Measurements from ENCODE around the gene MAB21L2.

MAB21L2 gene

DNA sequence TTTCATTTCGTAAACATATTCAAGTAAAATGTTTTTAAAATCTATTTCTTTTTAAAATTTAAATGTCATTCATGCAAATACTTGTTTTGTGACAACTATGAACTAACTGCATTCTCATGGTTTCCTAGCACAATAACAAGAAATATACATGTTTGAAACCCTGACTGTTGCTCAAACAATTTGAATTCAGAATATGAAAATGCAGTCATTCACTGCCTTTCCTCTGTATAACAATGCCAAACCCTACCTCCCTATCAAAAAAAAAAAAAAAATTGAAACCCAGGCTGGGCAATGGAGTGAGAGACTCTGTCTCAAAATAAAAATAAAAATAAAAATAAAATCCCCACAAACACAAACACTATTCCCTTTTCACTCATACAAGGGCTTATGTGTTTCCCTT is 42.1 kb downstream of the MAB21L2 start:
- no peak for DNase-seq (ENCODE audit: low spot score)
- TF ChIP-seq, protein P1, sequence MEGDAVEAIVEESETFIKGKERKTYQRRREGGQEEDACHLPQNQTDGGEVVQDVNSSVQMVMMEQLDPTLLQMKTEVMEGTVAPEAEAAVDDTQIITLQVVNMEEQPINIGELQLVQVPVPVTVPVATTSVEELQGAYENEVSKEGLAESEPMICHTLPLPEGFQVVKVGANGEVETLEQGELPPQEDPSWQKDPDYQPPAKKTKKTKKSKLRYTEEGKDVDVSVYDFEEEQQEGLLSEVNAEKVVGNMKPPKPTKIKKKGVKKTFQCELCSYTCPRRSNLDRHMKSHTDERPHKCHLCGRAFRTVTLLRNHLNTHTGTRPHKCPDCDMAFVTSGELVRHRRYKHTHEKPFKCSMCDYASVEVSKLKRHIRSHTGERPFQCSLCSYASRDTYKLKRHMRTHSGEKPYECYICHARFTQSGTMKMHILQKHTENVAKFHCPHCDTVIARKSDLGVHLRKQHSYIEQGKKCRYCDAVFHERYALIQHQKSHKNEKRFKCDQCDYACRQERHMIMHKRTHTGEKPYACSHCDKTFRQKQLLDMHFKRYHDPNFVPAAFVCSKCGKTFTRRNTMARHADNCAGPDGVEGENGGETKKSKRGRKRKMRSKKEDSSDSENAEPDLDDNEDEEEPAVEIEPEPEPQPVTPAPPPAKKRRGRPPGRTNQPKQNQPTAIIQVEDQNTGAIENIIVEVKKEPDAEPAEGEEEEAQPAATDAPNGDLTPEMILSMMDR (IDR thresholded peaks at IDR 0.05; ENCODE audit: extremely low read depth, insufficient read depth, missing control alignments), result no peak
- in situ Hi-C loops (cut with MboI; ENCODE audit: low pct_unique_long_range_greater_than_20kb, low sequenced_read_pairs, unreplicated experiment), result no loop called here

DNA sequence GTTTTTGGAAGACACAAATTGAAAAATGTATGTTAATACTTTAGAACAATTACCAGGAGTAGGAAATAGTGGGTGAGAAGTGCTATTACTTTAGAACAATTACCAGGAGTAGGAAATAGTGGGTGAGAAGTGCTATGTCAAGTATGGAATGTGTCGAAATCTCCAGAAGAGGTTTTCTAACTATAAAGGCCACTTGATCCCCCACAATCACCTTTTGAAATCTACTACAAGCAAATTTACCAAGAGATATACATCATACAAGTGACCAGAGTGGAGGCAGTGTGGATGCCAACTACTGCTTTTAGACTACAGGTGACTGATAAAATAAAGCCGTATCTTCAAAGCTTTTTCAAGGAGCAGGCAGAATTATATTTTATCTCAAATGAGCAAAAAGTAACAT is 43.1 kb downstream of the MAB21L2 start:
- DNase-seq (ENCODE audit: low spot score), result no peak
- in situ Hi-C loops (cut with MboI; ENCODE audit: low pct_unique_long_range_greater_than_20kb, low sequenced_read_pairs, unreplicated experiment), result no loop called here
- TF ChIP-seq, protein P1 (IDR thresholded peaks at IDR 0.05; ENCODE audit: extremely low read depth, insufficient read depth, missing control alignments), result no peak

DNA sequence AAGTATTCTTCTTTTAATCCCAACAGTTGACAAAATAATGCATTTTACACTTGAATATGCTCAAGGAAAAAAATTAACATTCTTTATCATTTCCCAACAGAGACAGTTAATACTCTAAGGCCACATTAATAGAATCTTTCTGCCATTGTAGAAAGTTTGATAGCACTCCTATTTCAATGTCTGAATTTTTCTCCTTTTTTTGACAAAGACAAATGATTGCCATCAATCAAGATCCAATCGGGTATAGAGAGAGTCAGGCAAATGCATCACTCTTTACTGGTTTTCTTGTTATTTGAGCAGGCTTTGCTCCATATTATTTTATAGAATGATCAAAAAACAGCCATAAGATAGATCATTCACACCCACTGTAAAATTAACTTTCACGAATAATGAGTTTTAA is 46.1 kb downstream of the MAB21L2 start:
- TF ChIP-seq, protein P1 (IDR thresholded peaks at IDR 0.05; ENCODE audit: extremely low read depth, insufficient read depth, missing control alignments), result no peak
- in situ Hi-C loops (cut with MboI; ENCODE audit: low pct_unique_long_range_greater_than_20kb, low sequenced_read_pairs, unreplicated experiment), result no loop called here
- no peak for DNase-seq (ENCODE audit: low spot score)

DNA sequence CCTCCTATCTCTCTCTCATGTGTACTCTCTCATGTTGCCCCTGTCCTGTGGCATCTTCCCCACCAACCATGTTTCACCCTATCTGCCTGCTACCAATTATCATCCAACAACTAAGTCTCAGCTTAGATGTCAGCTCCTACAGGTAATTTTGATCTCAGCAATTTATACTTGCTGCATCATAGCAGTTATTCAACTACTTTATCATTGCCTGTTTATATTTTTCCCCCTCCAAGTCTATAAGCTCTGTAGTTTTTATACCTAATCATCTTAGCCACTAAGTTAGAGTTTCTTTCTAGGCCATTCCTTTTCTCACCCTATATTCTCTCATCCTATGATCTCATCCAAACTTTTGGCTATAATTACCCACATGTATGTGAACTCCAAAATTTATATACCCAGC is 50.7 kb downstream of the MAB21L2 start:
- in situ Hi-C loops (cut with MboI; ENCODE audit: low pct_unique_long_range_greater_than_20kb, low sequenced_read_pairs, unreplicated experiment), result no loop called here
- TF ChIP-seq, protein P1 (IDR thresholded peaks at IDR 0.05; ENCODE audit: extremely low read depth, insufficient read depth, missing control alignments), result no peak
- no peak for DNase-seq (ENCODE audit: low spot score)

Measured in GM13977 (cell line).